ENCODE measurements around the gene TRAPPC3L.

GRCh38 chr6:116456106-116456505 is 89.4 kb downstream of the TRAPPC3L start:
- TF ChIP-seq, protein P1, sequence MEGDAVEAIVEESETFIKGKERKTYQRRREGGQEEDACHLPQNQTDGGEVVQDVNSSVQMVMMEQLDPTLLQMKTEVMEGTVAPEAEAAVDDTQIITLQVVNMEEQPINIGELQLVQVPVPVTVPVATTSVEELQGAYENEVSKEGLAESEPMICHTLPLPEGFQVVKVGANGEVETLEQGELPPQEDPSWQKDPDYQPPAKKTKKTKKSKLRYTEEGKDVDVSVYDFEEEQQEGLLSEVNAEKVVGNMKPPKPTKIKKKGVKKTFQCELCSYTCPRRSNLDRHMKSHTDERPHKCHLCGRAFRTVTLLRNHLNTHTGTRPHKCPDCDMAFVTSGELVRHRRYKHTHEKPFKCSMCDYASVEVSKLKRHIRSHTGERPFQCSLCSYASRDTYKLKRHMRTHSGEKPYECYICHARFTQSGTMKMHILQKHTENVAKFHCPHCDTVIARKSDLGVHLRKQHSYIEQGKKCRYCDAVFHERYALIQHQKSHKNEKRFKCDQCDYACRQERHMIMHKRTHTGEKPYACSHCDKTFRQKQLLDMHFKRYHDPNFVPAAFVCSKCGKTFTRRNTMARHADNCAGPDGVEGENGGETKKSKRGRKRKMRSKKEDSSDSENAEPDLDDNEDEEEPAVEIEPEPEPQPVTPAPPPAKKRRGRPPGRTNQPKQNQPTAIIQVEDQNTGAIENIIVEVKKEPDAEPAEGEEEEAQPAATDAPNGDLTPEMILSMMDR (IDR thresholded peaks at IDR 0.05 in 8 of 11, conservative IDR thresholded peaks at IDR 0.05 in 3 of 11) = no peak
- TF ChIP-seq POLR2AphosphoS5 (IDR thresholded peaks at IDR 0.05) (no peak), POLR2A (IDR thresholded peaks at IDR 0.05) (no peak)
